ENCODE data around the gene MSL3B.

The MSL3B gene

GRCh38 chr2:233828546-233829192 lies 39.5 kb downstream of the MSL3B start:
- no peak overlapping the region for H3K27ac Mint-ChIP-seq

GRCh38 chr2:233824373-233824772 lies 43.8 kb downstream of the MSL3B start:
- no peak overlapping the region for H3K27ac Mint-ChIP-seq
- intact Hi-C loops (cut with micrococcal nuclease), result no loop called here
- POLR2A ChIA-PET, result no interaction called here
- H3K4me1 Mint-ChIP-seq (ENCODE audit: low read depth), result no peaks in the 10 kb centered on the region
- CTCF ChIA-PET, result no interaction called here
- H3K4me3 Mint-ChIP-seq, result no peak overlapping the region
- no peaks in the 10 kb centered on the region for H3K36me3 Mint-ChIP-seq (ENCODE audit: low read depth)
- H3K9me3 Mint-ChIP-seq, result no peaks in the 10 kb centered on the region
- peaks cover 2% of the 10 kb centered on the region for H3K27me3 Mint-ChIP-seq
- DNase-seq (no peak), ATAC-seq (no peak)
- no peak for TF ChIP-seq CTCF (IDR thresholded peaks at IDR 0.05)

More at GRCh38 chr2:233828546-233829192, 39.5 kb downstream of the MSL3B start:
- Mint-ChIP-seq H3K27me3 (peaks cover 2% of the 10 kb centered on the region), H3K36me3 (ENCODE audit: low read depth) (no peaks in the 10 kb centered on the region), H3K9me3 (no peaks in the 10 kb centered on the region), H3K4me1 (ENCODE audit: low read depth) (no peaks in the 10 kb centered on the region), H3K4me3 (no peak overlapping the region)
- intact Hi-C loops (cut with micrococcal nuclease), result no loop called here
- ChIA-PET CTCF (no interaction called here), POLR2A (no interaction called here)
- no peak for TF ChIP-seq CTCF (IDR thresholded peaks at IDR 0.05)
- DNase-seq (no peak), ATAC-seq (no peak)

- no peak for ATAC-seq
- ChIA-PET CTCF (no interaction called here), POLR2A (no interaction called here)
- Mint-ChIP-seq H3K9me3 (no peaks in the 10 kb centered on the region), H3K27me3 (peaks cover 2% of the 10 kb centered on the region), H3K36me3 (ENCODE audit: low read depth) (no peaks in the 10 kb centered on the region), H3K27ac (no peak overlapping the region), H3K4me3 (no peak overlapping the region), H3K4me1 (ENCODE audit: low read depth) (no peaks in the 10 kb centered on the region)
- TF ChIP-seq CTCF (IDR thresholded peaks at IDR 0.05), result no peak
- intact Hi-C loops (cut with micrococcal nuclease), result no loop called here
- DNase-seq, result no peak
Measured at GRCh38 chr2:233823731-233824121, 44.5 kb downstream of the MSL3B start.

- Mint-ChIP-seq H3K9me3 (no peaks in the 10 kb centered on the region), H3K27me3 (peaks cover 2% of the 10 kb centered on the region), H3K27ac (no peak overlapping the region), H3K4me1 (ENCODE audit: low read depth) (no peaks in the 10 kb centered on the region), H3K4me3 (no peak overlapping the region), H3K36me3 (ENCODE audit: low read depth) (no peaks in the 10 kb centered on the region)
- ATAC-seq (no peak), DNase-seq (no peak)
- POLR2A ChIA-PET, result no interaction called here
- intact Hi-C loops (cut with micrococcal nuclease), result no loop called here
- CTCF ChIA-PET, result interaction anchor here (0.6 kb wide), 1 partner anchor 1218 kb away, joined by 3 read pairs; no protein-coding TSS in a partner anchor
- TF ChIP-seq CTCF (IDR thresholded peaks at IDR 0.05), result no peak
Measured at GRCh38 chr2:233822781-233823730, 45.1 kb downstream of the MSL3B start.

Data from activated CD8-positive, alpha-beta T cell treated with anti-CD3 and anti-CD28 coated beads for 36 hours (primary cell).